ENCODE results near the gene CDS2. TPM values are rescaled to one million over a fixed set of nuclear protein-coding genes. Genes with fewer than 3 reads are reported as not detected.

CDS2 gene
- total RNA-seq, 1 donor from 2014 or later: 36.9 TPM

GRCh38 chr20:5220321-5221060, 93.7 kb downstream of the CDS2 start:
- DNase-seq (ENCODE audit: low read depth): no peak
- TF ChIP-seq, protein P1, sequence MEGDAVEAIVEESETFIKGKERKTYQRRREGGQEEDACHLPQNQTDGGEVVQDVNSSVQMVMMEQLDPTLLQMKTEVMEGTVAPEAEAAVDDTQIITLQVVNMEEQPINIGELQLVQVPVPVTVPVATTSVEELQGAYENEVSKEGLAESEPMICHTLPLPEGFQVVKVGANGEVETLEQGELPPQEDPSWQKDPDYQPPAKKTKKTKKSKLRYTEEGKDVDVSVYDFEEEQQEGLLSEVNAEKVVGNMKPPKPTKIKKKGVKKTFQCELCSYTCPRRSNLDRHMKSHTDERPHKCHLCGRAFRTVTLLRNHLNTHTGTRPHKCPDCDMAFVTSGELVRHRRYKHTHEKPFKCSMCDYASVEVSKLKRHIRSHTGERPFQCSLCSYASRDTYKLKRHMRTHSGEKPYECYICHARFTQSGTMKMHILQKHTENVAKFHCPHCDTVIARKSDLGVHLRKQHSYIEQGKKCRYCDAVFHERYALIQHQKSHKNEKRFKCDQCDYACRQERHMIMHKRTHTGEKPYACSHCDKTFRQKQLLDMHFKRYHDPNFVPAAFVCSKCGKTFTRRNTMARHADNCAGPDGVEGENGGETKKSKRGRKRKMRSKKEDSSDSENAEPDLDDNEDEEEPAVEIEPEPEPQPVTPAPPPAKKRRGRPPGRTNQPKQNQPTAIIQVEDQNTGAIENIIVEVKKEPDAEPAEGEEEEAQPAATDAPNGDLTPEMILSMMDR (IDR thresholded peaks at IDR 0.05; ENCODE audit: insufficient read depth, low read length, poor library complexity, severe bottlenecking): no peak
- H3K4me3 ChIP-seq (ENCODE audit: low read depth, low read length): no peak overlapping the region
- H3K27me3 ChIP-seq (ENCODE audit: control insufficient read depth, insufficient read depth, low read length): no peaks in the 10 kb centered on the region
- H3K36me3 ChIP-seq (ENCODE audit: control insufficient read depth, insufficient read depth, low read length): no peaks in the 10 kb centered on the region

GRCh38 chr20:5221061-5221430, 94.2 kb downstream of the CDS2 start:
- no peaks in the 10 kb centered on the region for H3K27me3 ChIP-seq (ENCODE audit: control insufficient read depth, insufficient read depth, low read length)
- H3K36me3 ChIP-seq (ENCODE audit: control insufficient read depth, insufficient read depth, low read length): no peaks in the 10 kb centered on the region
- DNase-seq (ENCODE audit: low read depth): no peak
- TF ChIP-seq, protein P1 (IDR thresholded peaks at IDR 0.05; ENCODE audit: insufficient read depth, low read length, poor library complexity, severe bottlenecking): no peak
- no peak overlapping the region for H3K4me3 ChIP-seq (ENCODE audit: low read depth, low read length)

DNA sequence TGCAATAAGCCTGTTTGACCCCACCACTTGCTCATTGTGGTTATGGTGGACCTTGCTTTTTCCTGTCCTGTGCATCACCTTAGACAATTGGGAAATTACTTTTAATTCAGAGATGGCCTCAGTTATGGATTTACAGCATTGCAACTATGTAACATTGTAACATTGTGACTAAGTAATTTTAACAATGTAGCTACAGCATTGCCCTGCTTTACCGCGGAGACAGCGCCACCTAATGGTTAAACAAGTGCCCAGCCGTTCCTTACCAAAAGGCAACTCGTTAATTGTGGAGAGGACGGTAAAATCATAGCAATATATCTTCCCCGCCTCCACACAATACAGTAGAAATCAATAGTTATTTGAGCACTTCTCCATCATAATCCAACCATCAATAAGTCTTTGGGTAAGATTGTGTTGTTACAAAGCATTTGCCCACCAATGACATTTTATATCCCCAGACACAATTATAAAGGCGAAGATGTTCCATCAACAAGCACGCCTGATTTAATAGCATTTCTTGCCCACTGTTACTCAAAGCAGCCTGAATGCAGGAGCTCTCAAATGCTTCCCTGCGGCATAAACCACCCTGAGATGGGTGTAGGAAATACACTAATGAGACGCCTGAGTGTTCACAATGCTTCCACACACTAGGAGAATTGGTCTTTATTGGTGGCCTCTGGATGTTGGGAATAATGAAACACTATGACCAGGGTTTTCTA, 96.3 kb downstream of the CDS2 start:
- TF ChIP-seq, protein P1 (IDR thresholded peaks at IDR 0.05; ENCODE audit: insufficient read depth, low read length, poor library complexity, severe bottlenecking): peak; percentile 93
- peak; percentile 14 for DNase-seq (ENCODE audit: low read depth)
- Histone ChIP-seq H3K36me3 (ENCODE audit: control insufficient read depth, insufficient read depth, low read length) (no peaks in the 10 kb centered on the region), H3K27me3 (ENCODE audit: control insufficient read depth, insufficient read depth, low read length) (no peaks in the 10 kb centered on the region), H3K4me3 (ENCODE audit: low read depth, low read length) (no peak overlapping the region)

DNA sequence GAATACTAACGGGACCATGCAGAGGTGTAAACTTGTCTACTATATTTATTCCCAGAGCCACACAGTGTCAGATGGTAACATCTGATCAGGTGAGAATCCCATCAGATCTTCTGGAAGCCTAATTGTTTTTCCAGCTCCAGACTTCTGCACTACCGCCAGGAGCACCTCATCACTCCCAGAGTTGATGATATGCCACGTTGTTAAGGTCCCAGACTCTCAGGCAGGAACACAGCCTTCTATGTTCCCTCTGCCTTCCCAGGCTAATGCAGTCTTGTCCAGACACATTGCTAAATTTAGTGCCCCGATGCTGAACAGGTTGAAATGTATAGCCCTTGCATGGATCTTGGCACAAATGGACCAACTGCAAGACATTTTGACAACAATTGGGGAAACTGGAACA, 103.7 kb downstream of the CDS2 start:
- no peak overlapping the region for H3K4me3 ChIP-seq (ENCODE audit: low read depth, low read length)
- TF ChIP-seq, protein P1 (IDR thresholded peaks at IDR 0.05; ENCODE audit: insufficient read depth, low read length, poor library complexity, severe bottlenecking): no peak
- no peaks in the 10 kb centered on the region for H3K36me3 ChIP-seq (ENCODE audit: control insufficient read depth, insufficient read depth, low read length)
- no peaks in the 10 kb centered on the region for H3K27me3 ChIP-seq (ENCODE audit: control insufficient read depth, insufficient read depth, low read length)
- no peak for DNase-seq (ENCODE audit: low read depth)

GRCh38 chr20:5234158-5234557, 107.3 kb downstream of the CDS2 start:
- Histone ChIP-seq H3K4me3 (ENCODE audit: low read depth, low read length) (no peak overlapping the region), H3K36me3 (ENCODE audit: control insufficient read depth, insufficient read depth, low read length) (no peaks in the 10 kb centered on the region), H3K27me3 (ENCODE audit: control insufficient read depth, insufficient read depth, low read length) (no peaks in the 10 kb centered on the region)
- TF ChIP-seq, protein P1 (IDR thresholded peaks at IDR 0.05; ENCODE audit: insufficient read depth, low read length, poor library complexity, severe bottlenecking): no peak
- DNase-seq (ENCODE audit: low read depth): no peak
